Uterus (tissue), 4 donors: Measurements from ENCODE around the gene SLC6A18. TPM values are rescaled to one million over a fixed set of nuclear protein-coding genes. Genes with fewer than 3 reads are reported as not detected.
"Not testable (repeated sequence)": the region's sequence is repeated elsewhere in the genome, so short reads cannot be mapped to it uniquely, and the experiment has no call there.

Experiments
- DNase-seq, 2 donors: peaks; one replicate each; pipeline ENCODE4 v3.0.0-alpha.2; 2019 to 2020
- H3K27ac ChIP-seq, 2 donors: fragments of 200-600 bp; sonication (generic); 1 replicate in 1 of 2; 2 replicates in 1 of 2; pipeline ENCODE4 v1.5.1; 2016 to 2018
- H3K27me3 ChIP-seq, 2 donors: fragments of 200-600 bp; sonication (generic); one replicate each; pipeline ENCODE4 v1.5.1; 2018 to 2019; ENCODE audit warnings: control low read depth in 1 of 2
- H3K36me3 ChIP-seq, 2 donors: fragments of 200-600 bp; sonication (generic); one replicate each; pipeline ENCODE4 v1.5.1; 2019; ENCODE audit warnings: control low read depth in 1 of 2
- H3K4me1 ChIP-seq, 2 donors: fragments of 200-600 bp; sonication (generic); one replicate each; pipeline ENCODE4 v1.5.1; 2018 to 2019; ENCODE audit warnings: control low read depth in 1 of 2
- H3K4me3 ChIP-seq, 2 donors: fragments of 200-600 bp; sonication (generic); 1 replicate in 1 of 2; 2 replicates in 1 of 2; pipeline ENCODE4 v1.5.1; 2018 to 2019; ENCODE audit warnings: mild to moderate bottlenecking in 1 of 2
- H3K9me3 ChIP-seq, 2 donors: fragments of 200-600 bp; sonication (generic); one replicate each; pipeline ENCODE4 v1.5.1; 2019; ENCODE audit warnings: control low read depth in 1 of 2
- POLR2A ChIP-seq, 2 donors: fragments of 450-650 bp; IDR thresholded peaks; one replicate each; pipeline ENCODE4 v1.6.1; 2016; ENCODE audit warnings: antibody characterized with exemption in 2 of 2, mild to moderate bottlenecking in 1 of 2, moderate library complexity in 1 of 2
- intact Hi-C: fragments of 100-400 bp; cut with DNase I; formaldehyde crosslinking; loops from one replicate; pipeline ENCODE4 v1.15.1; 2023; ENCODE audit warnings: low total_unique reads
- total RNA-seq, 4 donors: library from RNA; depleted of rRNA in 3 of 4; stranded (reverse); fragments of >200 nt in 3 of 4; gene quantifications; one replicate each; pipeline versions ENCODE4 v1.1.0 to v1.2.4, GENCODE V29; 2014 to 2023
- TF ChIP-seq, protein P1 (sequence below), 4 experiments: fragments of 200-600 bp in 2 of 4; fragments of 450-650 bp in 2 of 4; sonication (generic) in 2 of 4; IDR thresholded peaks; one replicate each; pipeline ENCODE4 v1.5.1; 2016 to 2019; ENCODE audit warnings: antibody characterized with exemption in 4 of 4, mild to moderate bottlenecking in 2 of 4, moderate library complexity in 1 of 4
- donor health status: DM: yes; HTN: yes; CAD: no.

SLC6A18 gene
- total RNA-seq, 4 donors from 2014 or later, result not detected

DNA sequence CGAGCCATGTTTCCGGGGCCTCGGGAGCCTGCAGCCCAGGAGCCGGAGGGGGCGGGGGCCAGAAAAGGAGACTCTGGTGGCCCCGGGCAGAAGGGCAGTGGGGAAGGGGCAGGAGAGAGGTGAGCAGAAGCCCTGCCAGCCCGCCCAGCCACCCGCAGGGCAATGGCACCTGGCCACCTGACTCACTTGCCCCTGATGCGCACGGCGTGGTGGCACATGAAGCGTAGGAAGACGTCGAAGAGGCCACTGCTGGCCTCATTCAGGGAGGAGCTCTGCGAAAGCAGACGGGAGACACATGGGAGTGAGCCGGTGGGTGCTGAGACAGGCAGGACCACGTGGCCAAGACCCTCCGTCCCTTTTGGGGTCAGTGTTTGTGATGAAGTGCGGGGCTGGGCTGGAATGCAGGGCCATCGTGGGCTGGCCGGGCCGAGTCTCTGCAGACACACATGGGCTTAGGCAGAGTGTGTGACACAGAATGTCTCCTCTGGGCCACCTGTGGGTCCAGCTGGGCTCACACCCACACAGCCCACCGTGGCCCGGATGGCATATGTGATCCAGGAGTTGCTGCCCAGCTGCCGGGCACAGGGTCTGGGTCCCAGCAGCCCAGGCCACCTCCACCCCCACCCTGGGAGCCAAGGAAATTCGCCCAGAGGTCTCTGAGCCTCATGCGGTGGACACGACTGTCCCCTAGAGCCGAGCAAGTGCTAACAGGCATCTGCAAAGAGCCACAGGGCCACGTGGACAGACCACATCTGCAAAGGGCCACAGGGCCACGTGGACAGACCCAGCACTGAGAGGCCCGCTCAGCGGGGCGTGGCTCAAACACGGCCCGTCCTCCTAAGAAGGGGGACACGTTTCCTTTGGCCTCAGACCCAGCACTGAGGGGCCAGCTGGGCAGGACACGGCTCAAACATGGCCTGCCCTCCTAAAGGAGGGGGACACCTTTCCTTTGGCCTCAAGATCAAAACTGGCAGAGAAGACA lies 46.0 kb downstream of the SLC6A18 start:
- Histone ChIP-seq H3K27me3 (no peaks in the 10 kb centered on the region), H3K4me1 (no peaks in the 10 kb centered on the region), H3K27ac (no peak overlapping the region), H3K9me3 (no peaks in the 10 kb centered on the region), H3K4me3 (no peak overlapping the region), H3K36me3 (no peaks in the 10 kb centered on the region)
- no peak for DNase-seq
- TF ChIP-seq, protein P1, sequence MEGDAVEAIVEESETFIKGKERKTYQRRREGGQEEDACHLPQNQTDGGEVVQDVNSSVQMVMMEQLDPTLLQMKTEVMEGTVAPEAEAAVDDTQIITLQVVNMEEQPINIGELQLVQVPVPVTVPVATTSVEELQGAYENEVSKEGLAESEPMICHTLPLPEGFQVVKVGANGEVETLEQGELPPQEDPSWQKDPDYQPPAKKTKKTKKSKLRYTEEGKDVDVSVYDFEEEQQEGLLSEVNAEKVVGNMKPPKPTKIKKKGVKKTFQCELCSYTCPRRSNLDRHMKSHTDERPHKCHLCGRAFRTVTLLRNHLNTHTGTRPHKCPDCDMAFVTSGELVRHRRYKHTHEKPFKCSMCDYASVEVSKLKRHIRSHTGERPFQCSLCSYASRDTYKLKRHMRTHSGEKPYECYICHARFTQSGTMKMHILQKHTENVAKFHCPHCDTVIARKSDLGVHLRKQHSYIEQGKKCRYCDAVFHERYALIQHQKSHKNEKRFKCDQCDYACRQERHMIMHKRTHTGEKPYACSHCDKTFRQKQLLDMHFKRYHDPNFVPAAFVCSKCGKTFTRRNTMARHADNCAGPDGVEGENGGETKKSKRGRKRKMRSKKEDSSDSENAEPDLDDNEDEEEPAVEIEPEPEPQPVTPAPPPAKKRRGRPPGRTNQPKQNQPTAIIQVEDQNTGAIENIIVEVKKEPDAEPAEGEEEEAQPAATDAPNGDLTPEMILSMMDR (IDR thresholded peaks at IDR 0.05), result no peak
- intact Hi-C loops, result no loop called here

DNA sequence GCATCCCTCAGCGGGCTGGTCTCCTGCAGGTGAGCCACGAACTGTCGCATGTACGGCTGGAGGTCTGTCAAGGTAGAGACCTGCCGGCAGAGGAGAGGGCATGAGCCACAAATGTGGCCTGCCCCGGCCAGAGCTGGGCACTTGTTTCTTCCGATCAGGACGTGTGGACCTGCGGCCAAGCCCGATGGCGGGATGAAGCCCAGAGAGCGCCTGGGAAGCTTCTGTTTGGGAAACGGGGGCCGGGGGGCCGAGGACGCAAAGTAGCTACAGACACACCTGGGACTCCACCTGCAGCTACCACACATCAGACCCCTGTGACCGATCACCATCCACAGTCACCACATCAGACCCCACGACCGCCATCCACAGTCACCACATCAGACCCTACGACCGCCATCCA lies 47.0 kb downstream of the SLC6A18 start:
- DNase-seq, result no peak
- no peaks in the 10 kb centered on the region for H3K4me1 ChIP-seq

DNA sequence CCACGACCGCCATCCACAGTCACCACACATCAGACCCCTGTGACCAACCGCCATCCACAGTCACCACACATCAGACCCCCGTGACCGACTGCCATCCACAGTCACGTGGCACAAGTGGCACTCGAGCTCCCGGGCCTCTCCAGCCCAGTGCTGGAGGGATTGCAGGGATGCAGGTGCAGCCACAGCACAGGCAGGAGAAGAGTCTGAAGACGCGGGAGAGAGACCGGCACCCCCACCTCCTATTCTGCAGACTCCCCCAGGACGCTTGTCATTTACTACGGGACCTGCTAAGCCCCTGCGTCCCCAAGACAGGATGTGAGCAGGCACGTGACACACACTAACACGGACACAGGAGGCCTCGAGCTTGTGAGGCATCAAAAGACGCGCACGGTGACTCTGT lies 48.6 kb downstream of the SLC6A18 start:
- Histone ChIP-seq H3K4me1 (no peaks in the 10 kb centered on the region), H3K9me3 (no peaks in the 10 kb centered on the region), H3K4me3 (no peak overlapping the region), H3K27ac (no peak overlapping the region), H3K27me3 (no peaks in the 10 kb centered on the region), H3K36me3 (no peaks in the 10 kb centered on the region)
- intact Hi-C loops, result no loop called here
- TF ChIP-seq, protein P1 (IDR thresholded peaks at IDR 0.05), result no peak
- TF ChIP-seq POLR2A (IDR thresholded peaks at IDR 0.05), result no peak
- DNase-seq, result no peak

More for the DNA sequence above, 47.0 kb downstream of the SLC6A18 start:
- TF ChIP-seq POLR2A (IDR thresholded peaks at IDR 0.05), result no peak
- TF ChIP-seq, protein P1 (IDR thresholded peaks at IDR 0.05), result no peak
- Histone ChIP-seq H3K36me3 (no peaks in the 10 kb centered on the region), H3K4me3 (no peak overlapping the region), H3K27me3 (no peaks in the 10 kb centered on the region), H3K9me3 (no peaks in the 10 kb centered on the region), H3K27ac (no peak overlapping the region)
- intact Hi-C loops, result no loop called here

DNA sequence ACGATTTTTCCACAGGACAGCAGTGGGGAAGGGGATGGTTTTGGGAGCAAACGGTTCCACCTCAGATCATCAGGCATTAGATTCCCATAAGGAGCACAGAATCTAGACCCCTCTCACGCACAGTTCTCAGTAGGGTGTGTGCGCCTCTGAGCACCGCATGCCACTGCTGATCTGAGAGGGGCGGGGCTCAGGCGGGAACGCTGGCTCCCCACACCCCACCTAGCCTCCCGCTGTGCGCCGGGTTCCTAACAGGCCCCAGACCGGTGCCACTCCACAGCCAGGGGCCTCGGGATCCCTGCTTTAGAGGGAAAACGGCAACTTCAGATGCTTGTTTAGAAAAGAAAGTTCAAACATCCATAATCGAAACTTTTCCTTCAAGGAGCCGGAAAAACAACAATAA lies 49.3 kb downstream of the SLC6A18 start:
- H3K4me3 ChIP-seq, result no peak overlapping the region
- no peaks in the 10 kb centered on the region for H3K36me3 ChIP-seq
- no peaks in the 10 kb centered on the region for H3K27me3 ChIP-seq
- intact Hi-C loops, result no loop called here
- H3K9me3 ChIP-seq, result no peaks in the 10 kb centered on the region
- no peak overlapping the region for H3K27ac ChIP-seq
- DNase-seq, result no peak
- H3K4me1 ChIP-seq, result no peaks in the 10 kb centered on the region
- TF ChIP-seq, protein P1 (IDR thresholded peaks at IDR 0.05), result no peak
- no peak for TF ChIP-seq POLR2A (IDR thresholded peaks at IDR 0.05)

DNA sequence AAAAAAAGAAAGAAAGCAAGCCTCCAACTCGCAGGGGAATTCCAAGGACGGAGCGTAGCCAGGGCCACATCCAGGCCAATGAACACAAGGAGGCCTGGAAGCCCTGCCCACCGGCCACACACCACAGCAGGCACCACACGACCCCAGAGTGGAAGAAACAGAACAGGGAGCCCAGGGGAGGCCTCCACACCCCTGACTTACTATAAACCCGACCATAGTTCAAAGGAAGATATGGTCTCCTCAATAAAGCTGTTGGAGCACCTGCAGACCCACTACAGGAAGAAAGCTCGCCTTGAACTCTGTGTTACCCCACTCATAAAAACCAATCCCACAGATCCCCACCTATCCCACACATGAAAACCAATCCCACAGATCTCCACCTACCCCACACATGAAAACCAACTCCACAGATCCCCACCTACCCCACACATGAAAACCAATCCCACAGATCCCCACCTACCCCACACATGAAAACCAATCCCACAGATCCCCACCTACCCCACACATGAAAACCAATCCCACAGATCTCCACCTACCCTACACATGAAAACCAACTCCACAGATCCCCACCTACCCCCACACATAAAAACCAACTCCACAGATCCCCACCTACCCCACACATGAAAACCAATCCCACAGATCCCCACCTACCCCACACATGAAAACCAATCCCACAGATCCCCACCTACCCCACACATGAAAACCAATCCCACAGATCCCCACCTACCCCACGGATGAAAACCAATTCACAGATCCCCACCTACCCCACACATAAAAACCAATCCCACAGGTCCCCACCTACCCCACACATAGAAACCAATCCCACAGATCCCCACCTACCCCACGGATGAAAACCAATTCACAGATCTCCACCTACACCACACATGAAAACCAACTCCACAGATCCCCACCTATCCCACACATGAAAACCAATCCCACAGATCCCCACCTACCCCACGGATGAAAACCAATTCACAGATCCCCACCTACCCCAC lies 50.5 kb downstream of the SLC6A18 start:
- DNase-seq, intact Hi-C loops, H3K4me3 ChIP-seq, H3K27ac ChIP-seq, H3K27me3 ChIP-seq, H3K36me3 ChIP-seq, H3K4me1 ChIP-seq, H3K9me3 ChIP-seq: not testable (repeated sequence)
